DMS114 treated with DMSO at 0.1 percent for 48 hours (cell line): ENCODE measurements around the gene AGBL1.

ENCODE experiments used
- DNase-seq: peaks from one replicate; lab custom pipeline; 2025; ENCODE audit not compliant: unreplicated experiment; lab: John Stamatoyannopoulos, UW

Gene AGBL1

DNA sequence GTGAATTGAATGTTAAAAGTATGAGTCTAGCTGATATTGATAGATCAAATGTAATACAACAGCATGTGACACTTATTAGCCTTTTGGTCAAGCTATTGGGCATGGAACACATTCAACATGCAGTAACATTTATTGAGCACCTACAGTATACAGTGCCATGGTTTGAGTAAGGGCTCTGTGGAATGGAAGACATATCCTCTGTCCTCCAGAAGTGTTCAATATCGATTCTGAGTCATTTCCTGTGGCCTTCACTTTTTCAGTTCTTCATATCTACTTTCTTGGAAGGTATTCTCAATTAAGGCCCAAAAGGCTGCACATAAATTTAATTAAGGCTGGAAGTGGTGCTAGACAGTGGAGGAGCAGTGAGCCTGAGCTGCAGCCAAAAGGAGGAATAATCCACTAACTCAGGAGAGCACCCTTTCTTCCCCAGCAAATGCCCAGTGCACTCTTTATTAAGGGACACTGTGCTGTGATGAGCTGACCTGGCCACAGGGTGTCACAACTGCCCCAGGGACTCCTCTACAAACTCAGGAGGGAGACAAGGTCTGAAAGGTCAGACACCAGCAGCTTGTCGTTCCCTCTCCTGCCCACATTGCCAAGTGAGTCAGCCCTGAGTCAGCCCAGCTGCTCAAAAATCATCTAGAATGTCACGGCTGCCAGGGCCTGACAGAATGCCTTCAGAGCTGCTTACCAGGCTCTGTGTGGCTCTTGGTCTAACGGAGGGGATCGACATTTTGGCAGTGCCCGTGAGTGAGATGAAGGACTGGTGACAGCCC lies 544.8 kb downstream of the AGBL1 start:
- DNase-seq, result no peak

DNA sequence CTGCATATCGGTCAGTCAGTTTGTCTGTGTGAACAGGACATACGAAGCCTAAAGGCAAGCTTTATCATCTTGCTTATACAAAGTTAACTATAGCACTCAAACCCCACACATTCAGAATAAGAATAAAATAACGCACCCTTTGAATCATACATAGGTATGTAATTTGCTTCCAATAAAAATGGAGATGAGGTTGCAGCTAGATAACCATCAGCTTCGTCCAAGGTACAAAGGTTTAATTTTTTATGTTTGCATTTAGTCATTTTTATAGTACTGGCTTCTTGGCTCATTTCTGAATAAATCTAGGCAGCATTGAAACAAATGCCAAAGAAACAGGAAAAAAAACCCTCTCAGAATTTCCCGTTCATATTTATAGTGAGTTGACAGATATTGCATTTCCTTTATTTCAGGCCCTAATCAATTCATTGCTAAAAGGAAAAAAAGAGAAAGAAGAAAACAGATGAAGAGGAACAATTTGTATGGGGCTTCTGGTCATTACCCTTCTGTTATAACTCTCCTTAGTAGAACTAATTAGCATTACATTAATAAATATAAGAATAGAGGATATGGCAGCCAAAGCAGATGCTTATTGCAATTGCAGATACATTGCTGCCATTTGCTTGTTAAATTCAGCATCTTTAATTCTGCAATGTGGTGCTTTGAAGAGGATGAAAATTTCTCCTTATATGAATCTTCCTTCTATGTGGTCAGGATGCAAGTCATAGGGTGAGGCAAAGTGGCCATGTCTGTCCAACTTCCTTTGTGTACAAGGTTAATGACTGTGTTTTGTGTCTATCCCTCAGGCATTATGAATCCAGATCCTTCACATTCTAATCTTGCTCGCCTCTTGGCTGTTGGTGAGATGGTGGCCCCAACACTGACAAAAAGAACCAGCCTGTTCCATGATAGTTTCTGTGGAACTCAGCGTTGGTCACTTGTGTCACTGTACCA lies 550.0 kb downstream of the AGBL1 start:
- no peak for DNase-seq

DNA sequence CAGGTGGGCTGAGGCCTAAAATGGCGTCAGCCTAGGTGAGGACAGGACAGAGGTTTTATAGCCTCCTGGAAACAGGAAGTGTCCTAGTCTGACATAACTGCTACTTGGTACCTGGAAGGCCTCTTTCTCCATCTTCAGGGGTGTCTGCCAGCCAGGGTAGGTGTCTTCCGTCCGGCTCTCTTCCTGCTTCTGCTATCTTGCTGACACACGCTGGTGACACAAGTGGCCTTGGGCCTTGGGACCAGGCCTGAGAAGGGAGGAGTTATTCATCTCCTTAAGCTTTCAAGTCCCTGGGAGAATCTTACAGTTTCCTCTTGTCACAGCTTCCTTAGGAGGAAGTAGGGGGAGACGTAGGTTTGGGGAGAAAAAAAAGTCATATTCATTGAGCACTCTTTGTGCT lies 551.3 kb downstream of the AGBL1 start:
- DNase-seq, result no peak

DNA sequence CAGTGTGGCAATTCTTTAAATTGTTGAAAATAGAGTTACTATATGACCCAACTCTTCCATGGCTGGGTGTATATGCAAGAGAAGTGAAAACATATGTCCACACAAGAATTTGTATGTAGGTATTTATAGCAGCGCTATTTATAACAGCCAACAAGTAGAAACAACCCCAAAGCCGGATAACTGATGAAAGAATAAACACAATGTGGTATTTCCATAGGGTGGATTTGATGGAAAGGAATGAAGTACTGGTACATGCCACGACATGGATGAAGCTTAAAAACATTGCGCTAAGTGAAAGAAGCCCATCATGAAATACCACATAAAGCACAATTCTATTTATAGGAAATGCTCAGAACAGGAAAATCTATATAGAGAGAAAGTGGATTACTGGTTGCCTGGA lies 554.5 kb downstream of the AGBL1 start:
- no peak for DNase-seq

DNA sequence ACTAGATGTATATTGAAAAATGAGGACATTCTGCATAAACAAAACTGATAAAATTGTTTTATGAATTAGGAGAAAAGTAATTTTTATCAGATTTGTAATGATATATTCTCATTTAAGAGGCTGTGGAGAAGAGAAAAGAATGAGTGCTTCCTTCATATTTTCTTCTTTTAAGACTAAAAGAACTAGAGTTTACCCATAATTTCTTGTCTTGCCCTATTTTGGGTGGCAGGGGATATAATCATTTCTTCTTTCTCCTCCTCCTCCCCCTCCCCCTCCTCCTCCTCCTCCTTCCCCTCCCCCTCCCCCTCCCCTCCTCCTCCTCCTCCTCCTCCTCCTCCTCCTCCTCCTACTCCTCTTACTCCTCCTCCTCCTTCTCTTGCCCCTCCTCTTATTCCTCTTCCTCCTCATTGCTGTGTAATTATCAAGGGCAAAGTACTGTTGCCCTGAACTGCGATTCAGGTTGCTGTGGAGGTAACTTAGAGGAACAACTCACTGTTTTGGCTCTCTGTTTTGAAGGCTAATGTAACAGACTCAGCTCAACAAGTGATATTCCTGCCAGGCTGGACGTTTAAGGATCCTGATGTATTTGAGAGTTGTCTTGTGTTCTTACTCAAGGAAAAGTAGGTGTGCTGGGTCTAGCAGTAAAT lies 555.4 kb downstream of the AGBL1 start:
- DNase-seq, result no peak

DNA sequence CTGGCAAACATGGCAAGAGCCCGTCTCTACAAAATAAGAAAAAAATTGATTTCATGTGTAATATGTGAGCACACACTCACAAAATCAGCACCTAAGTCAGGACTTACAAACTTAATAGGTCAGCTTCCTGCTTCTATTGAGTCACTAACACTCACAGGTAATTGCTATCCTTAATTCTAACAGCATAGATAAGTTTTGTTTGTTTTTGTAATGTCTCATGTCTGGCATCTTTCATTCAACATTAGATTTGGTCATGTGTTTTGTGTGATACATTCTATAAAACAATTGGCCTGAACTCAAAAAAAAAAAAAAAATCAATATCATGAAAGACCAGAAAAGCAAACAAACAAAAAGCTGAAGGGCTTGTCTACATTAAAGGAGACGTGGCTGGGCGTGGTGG lies 564.7 kb downstream of the AGBL1 start:
- DNase-seq, result no peak

DNA sequence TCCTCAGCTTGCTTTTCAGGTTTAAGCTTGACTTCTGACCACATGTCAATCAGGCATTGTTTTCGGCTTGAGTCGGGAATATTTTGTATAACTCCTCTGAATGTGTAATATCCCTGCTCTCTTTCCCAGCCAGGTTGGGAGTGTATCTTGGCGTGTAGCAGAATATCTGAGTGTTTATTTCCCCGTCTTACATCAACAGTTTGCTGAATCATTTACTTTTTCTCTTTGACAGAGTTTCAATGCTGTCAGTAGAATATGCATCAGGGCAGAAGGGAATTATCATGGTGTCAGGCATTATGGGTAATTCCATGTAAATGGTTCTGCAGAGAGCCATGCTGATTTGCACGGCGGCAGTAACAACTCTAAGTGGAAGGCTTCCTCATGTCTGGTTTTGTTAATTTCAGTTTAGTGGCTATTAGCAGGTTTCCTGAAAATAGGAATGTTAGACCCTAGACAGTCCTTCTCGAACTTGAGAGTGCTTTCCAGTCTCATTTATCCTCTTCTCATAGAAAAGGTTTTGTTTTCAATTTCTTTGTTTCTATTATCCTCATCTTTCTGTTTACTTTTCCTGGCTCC lies 566.3 kb downstream of the AGBL1 start:
- DNase-seq, result no peak

DNA sequence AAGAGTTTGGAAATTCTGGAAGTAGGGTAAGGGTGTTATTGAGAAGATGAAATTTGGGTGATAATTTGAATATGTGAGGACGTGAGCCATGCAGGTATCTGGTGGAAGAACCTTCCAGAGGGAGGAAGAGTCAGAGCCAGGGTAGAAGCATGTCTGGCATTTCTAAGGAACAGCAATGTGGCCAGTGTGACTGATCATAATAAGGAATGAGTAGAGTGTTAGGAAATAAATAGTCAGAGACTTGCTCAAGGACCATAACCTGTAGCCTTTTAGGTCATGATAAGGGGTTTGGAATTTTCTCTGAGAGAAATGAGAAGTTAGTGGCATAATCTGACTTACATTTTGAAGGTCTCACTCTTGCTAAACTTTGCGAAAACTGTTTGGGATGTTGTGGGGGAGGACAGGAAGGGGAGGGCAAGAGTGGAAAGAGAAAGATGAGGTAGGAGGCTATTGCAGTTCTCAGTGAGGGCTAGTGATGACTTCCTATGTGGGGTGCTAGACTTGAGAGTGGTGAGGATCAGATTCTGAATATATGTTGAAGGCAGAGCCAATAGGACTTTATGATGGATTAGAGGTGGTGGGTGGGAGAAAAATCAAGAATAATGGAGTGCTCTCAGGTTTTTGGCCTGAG lies 568.3 kb downstream of the AGBL1 start:
- no peak for DNase-seq

DNA sequence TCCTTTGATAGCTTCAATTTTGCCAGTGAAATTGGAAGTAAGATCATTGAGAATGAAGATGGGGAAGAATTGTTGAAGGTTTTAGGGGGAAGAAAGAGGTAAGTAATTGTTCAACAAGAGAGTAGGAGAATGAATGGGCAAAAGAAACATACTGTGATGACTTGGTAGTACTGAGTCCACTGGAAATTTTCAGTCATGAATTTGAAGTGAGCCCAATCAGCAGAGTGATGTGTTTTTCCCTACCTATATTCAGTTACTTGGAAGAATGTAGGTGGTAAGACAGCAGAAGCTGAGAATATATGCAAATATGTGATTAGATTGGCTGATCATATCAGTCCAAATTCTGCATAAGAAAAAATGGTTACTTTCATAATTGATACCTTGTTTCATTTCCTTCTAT lies 569.6 kb downstream of the AGBL1 start:
- DNase-seq, result no peak

DNA sequence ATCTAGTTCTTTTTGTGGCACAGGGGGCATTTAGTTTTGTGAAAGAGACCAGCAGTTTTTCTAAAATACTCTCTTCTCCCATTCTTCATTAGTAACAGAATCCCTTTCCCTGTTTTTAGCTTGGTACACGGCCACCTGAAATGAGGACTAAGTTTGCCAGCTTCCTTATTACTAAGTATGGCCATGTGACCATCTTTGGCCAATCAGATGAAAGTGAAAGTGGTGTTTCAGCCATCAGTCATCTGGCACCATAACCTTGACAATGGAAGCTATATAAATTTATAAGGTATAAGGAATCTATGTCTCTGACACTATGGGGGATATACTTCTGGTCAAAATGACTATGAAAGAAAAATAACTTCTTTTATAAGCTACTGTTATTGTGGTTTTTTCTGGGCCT lies 570.4 kb downstream of the AGBL1 start:
- no peak for DNase-seq

DNA sequence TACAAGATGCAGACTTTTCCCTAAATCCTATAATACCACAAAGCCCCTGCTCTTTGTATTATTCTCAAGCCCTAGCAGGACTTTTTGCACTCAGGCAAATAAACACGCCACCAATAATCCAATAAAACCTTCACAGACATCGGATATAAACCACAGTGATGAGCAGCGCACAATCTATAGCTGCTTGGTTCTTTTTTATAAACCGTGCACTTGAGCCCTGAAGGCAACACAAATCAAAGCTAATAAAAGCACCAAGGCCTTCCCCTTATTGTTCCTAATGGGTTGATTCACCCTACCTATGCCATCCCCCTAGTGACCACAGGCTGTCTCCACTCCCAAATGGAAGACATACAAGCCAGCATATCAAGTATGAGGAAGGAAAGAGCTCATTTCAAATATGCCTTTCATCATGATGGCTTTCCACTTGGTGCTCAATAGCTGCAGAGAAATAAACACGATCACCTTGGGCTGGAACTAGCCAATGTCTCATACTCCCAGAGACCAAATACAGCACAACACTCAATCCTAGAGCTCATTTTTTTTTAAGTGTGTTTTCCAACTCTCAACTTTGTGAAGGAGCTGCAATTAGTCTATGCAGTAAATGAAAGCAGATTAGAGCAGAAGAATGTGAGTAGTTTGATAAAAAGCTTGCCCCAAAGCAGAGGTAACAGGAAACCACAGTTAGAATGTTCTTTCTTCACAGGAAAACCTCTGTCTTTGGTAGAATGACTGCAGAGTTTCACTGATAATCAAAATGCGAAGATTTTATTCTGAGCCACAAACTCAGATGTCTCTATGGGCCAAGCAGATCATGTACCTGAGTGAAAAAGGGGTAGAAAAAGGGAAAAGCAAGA lies 573.9 kb downstream of the AGBL1 start:
- no peak for DNase-seq

DNA sequence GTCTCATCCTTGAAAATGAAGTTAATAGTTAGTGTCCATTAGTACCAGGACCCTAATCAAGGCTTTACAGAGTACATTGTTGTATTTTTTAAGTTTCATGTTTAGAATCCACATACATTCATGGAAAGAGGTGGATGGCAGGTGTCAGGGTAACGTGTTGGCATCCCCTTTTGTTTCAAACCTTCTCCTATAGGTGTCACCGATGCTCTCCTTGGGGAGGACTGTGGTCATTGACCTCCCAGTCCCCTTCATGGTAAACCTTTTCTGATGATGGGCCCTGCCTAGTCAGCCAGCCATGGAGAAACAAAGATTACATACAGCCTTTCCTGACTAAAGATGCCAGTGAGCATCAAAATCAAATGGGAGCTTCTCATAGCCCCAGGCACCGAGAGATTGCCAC lies 574.8 kb downstream of the AGBL1 start:
- DNase-seq, result no peak

DNA sequence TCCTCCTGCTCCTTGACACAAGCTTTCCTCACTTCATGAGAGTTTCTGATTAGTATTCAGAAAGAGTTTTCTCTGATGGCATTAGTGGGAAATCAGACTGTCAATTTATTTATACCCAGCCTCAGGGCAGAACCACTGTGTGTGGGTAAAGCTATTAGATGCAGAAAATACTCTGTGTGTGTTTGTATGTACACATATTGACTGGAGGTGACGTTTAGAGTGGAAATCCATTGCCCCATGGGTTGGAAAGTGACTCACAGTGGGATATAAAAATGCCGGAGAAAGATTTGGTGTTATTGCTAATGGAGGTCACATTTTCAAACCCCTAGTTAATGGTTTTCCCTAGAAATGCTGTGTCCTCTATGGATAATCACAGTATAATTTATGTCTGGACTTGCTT lies 577.6 kb downstream of the AGBL1 start:
- no peak for DNase-seq

DNA sequence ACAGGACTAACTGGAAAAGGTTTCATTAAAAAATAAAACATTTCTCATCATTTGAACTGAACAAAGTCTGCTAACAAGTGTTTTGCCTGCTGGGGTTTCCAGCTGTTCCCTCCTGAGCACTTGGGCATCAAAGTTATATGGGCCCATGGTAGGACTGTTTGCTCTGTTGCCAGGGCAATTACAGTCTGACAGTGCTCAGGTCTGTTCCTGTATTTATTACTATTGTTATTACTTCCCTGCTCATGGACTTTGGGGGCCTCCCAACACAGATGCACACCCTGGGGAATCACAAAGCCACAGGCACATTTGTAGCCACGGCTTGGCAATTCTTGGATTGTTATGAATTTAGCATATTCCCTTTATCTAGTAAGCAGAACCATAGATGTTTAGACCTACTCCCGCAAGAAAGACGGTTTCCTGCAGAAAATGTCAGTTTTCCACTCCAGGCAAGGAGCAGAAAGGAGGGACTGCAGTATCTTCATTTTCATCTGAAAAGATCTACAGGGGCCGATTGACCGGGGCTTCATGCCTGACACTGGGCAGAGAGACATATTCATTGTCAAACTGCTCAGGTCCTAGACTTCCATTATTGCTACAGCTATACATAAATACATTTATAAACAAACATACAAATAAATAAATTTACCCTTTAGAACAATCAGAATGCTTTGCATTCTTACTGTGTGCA lies 580.2 kb downstream of the AGBL1 start:
- no peak for DNase-seq

DNA sequence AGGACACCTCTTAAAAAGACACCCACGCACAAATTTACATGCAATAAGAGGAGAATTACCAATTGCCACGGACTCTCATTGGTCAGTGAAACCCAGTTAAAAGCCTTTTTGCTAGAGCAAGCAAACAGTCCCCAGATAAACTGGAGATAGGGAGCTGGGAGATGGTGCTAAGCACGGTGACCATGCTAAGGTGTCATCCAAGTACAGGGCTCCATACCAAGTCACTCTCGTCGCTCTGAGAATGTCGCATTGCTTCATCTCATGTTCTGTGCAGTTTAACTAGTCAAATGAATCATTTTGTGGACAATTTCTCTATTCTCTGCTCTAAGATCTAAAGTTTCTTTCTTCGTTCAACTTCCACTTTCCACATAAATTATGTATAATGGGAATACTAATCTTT lies 581.9 kb downstream of the AGBL1 start:
- DNase-seq, result no peak

DNA sequence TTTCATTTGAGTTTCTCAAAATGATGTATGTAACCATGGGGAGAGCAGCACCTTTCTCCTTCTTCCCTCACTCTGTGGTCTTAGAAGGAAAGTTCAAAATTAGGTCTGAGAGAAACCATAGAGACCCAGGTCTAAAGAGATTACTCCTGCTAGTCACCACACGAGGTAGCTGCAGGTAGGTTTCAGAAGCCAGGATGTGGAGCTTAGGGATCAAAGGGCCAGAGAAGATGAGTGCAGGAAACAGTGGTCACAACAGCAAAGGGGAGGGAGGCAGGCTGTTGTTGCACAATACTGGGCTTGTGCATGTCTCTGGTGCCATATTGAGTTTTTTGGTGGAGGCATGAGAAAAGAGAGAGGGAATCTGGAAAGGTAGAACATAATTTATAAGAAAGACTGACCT lies 583.6 kb downstream of the AGBL1 start:
- DNase-seq, result no peak

DNA sequence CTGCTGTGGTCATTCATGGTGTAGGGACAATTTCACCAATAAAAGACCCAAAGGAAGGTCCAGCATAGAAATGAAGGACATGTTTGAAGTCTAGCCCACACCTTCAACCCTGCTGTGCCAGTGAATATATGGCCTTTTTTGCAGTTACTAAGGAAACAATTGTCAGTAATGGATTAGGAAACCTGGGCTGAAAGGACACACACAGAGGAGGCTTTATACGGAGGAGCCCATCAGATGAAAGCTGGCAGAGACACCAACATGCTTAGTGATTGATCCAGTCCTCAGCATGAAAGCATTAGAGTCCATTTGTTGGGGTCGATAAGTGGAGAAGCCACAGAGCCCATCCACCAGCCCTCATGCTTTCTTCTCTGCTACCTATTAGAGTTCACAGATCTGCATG lies 584.3 kb downstream of the AGBL1 start:
- no peak for DNase-seq

DNA sequence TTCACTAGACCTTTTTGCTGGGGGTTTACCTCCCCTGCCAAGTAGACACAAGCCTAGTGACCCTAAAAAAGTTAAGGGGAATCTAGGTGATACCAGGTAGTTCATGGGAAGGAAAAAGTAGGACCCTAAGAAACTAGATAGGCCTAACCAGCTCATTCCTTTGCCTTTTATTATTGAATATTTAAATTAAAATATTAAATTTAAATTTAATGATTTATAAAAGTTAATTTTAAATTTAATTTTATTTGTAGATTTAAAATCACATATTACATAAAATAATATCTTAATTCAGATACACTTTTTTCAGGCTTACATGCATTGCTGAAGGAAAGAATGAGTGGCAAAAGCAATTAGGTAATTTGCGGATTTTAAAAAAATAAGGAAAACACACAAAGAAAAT lies 584.9 kb downstream of the AGBL1 start:
- DNase-seq, result no peak

DNA sequence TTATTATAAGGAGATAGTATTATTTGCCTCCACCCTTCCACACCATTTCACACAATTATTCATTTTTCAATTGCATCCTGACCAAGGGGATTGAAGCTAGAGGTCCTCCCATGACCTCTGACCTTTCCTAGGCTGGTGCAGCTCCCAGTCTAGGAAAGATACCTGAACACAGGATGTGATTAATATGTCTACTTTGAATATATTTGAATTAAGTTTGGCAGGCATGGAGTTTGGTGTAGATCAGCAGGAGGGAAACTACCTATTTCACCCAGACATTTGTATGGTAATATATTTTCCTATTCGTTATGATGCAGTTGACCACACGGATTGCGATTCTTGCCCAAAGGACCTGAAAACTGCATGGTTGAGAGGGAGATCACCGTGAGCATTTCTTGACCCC lies 596.3 kb downstream of the AGBL1 start:
- DNase-seq, result no peak

DNA sequence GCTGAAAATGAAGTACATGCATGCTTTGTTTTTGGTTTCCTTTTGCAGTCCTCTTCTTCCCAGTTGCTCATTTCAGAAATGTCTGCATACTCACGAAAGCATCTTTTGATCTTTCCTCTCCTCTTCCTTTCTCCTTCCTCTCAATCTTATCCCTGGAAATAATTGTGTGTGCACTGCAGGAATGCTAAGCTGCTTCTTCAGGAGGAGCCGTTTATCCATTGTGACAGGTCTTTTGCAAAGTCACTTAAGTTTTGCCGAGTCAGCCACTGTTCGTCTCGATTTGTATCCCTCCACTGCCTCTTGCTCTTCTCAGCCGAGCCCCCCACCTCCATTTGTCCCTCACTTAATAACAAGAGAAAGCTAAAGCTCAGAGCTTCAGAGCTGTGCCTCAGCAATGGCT lies 597.6 kb downstream of the AGBL1 start:
- no peak for DNase-seq
